ENCODE measurements around the gene MEMO1.
"Not testable (repeated sequence)": the region's sequence is repeated elsewhere in the genome, so short reads cannot be mapped to it uniquely, and the experiment has no call there.

MEMO1 gene

DNA sequence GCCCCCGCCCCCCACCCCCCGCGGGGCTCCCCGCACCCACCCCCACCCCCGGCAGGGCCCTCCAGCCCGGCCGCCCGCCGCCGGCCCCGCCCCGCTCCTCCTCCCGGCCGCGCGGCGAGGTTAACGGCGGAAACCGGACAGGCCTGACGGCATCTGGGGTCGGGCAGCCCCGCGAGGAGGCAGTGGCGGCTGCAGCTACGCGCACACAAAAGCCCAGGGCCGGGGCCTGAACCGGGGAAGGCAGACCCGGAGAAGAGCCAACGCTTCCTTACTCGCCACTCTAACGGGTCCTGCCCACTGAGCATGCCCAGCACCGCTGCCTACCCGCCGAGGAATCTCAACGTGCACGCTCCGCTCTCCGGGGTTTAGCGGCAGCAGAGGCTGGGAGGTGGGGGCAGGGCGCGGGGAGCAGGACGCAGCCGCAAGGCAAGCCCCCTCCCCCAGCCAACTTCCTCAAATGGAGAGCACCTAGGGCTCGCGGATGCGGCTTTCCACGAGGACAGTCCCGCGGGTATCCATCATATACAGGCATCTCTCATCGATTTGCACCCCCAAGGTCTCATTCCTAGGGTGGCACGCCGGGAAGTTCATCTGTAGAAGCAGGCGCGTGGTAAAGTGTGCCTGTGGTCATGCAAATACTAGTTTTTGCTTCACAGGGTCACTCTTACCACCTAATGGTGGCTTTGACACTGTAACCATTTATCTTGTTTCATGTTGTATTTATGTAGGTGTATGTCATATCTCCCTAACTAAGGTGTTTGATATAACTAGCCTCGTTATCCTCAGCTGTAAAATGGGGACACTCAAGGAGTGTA, at the start of gene MEMO1:
TSS of gene MEMO1 (minus strand) at position 339 of the 815 bp plus-strand sequence. CDS start 761 bp downstream, outside the sequence.
- TF ChIP-seq CTCF (IDR thresholded peaks at IDR 0.05; ENCODE audit: extremely low read depth, missing control alignments) = no peak
- DNase-seq (ENCODE audit: low spot score) = peak; percentile 94

DNA sequence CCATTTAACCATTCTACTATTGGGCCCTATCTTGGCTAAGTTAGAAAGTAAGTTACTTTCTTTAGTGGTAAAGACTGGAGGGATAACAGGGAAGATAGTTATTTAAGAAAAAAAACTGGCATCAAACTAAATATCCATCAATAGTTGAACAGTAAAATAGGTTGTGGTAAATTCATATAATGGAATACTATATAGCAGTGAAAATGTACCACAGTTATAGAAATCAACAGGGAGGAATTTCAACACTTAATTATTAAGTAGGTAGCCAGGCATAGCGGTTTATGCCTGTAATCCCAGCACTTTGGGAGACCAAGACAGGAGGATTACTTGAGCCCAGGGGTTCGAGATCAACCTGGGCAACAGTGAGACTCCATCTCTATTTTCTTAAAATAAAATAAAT, 49.5 kb upstream of the MEMO1 start:
- no peak for DNase-seq (ENCODE audit: low spot score)
- TF ChIP-seq CTCF (IDR thresholded peaks at IDR 0.05; ENCODE audit: extremely low read depth, missing control alignments) = no peak

- no peak for TF ChIP-seq CTCF (IDR thresholded peaks at IDR 0.05; ENCODE audit: extremely low read depth, missing control alignments)
Observed at GRCh38 chr2:32058130-32058529, 47.3 kb upstream of the MEMO1 start.

DNA sequence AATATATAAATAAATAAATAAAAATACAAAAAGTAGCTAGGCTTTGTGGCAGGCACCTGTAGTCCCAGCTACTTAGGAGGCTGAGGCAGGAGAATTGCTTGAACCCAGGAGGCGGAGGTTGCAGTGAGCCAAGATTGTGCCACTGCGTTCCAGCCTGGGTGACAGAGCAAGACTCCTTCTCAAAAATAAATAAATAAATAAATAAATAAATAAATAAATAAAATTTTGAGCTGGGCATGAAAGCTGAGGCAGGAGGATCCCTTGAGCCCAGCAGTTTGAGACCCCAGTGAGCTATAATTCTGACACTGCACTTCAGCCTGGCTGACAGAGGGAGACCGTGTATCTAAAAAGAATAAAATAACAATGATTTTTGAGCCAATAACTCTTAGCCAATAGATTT, 43.8 kb upstream of the MEMO1 start:
- not testable (repeated sequence) for DNase-seq (ENCODE audit: low spot score)

More at GRCh38 chr2:32058130-32058529, 47.3 kb upstream of the MEMO1 start:
- DNase-seq (ENCODE audit: low spot score) = no peak

GRCh38 chr2:32051836-32052439, 41.1 kb upstream of the MEMO1 start:
- DNase-seq (ENCODE audit: low spot score) = no peak
- TF ChIP-seq CTCF (IDR thresholded peaks at IDR 0.05; ENCODE audit: extremely low read depth, missing control alignments) = no peak

- no peak for DNase-seq (ENCODE audit: low spot score)
- TF ChIP-seq CTCF (IDR thresholded peaks at IDR 0.05; ENCODE audit: extremely low read depth, missing control alignments) = no peak
Observed at GRCh38 chr2:32043561-32043960, 32.8 kb upstream of the MEMO1 start.

DNA sequence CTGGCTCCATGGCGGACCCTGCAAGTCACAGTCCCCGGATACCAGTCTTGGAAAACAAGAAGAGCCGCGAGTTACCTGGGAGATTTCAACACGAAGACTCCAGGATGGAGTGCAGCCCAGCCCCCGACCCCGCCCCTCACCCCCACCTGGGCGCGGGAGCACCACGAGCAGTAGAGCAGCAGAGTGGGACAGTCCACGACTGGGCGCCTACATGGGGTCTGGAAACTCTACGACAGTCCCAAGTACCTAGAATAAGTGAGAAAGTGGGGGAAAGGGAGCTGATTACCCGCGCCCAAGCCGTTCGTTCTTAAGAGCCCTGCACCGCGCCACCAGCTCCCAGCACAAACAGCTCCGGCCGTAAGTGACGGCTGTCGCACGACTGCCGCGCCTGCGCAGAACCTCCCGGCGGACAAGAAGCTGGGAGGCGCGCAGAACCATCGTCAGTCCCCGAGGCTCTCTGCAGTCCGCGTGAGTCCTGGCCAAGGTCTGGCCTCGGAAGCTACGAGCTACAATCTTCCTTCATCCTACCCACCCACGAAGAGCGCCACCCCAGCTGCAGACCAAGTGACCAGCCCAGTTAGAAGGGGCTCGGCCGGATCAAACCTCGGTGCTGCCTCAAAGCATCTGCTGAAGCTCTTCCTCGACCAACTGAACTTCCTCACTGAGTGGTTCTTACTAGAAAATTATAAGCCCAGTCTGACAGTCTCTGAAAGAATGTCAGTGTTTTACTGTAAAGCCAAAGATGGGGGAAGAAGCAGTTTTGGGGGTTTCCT, 28.8 kb upstream of the MEMO1 start, which contains the start of gene DPY30:
TSS of gene DPY30 (minus strand) at position 359 of the 773 bp plus-strand sequence. CDS start at position 10, 349 bp downstream.
- no peak for TF ChIP-seq CTCF (IDR thresholded peaks at IDR 0.05; ENCODE audit: extremely low read depth, missing control alignments)
- DNase-seq (ENCODE audit: low spot score) = peak; percentile 88

DNA sequence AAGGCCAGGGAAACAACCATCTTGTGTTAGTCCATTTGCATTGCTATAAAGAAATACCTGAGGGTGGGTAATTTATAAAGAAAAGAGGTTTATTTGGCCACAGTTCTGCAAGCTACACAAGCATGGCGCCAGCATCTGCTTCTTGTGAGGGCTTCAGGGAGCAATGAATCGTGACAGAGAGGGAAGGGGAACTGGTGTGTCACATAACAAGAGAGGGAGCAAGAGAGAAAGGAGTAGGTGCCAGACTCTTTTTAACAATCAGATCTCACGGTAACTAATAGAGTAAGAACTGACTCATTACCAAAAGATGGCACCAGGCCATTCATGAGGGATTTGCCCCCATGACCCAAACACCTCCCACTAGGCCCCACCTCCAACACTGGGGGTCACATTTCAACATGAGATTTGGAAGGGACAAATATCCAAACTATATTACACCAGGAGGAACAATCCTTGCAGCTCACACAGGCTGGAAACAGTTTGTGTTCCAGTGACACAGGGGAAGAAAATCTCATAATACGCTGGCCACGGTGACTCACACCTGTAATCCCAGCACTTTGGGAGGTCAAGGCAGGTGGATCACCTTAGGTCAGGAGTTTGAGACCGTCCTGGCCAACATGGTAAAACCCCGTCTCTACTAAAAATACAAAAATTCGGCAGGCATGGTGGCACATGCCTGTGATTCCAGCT, 23.5 kb upstream of the MEMO1 start:
- not testable (repeated sequence) for DNase-seq (ENCODE audit: low spot score)

DNA sequence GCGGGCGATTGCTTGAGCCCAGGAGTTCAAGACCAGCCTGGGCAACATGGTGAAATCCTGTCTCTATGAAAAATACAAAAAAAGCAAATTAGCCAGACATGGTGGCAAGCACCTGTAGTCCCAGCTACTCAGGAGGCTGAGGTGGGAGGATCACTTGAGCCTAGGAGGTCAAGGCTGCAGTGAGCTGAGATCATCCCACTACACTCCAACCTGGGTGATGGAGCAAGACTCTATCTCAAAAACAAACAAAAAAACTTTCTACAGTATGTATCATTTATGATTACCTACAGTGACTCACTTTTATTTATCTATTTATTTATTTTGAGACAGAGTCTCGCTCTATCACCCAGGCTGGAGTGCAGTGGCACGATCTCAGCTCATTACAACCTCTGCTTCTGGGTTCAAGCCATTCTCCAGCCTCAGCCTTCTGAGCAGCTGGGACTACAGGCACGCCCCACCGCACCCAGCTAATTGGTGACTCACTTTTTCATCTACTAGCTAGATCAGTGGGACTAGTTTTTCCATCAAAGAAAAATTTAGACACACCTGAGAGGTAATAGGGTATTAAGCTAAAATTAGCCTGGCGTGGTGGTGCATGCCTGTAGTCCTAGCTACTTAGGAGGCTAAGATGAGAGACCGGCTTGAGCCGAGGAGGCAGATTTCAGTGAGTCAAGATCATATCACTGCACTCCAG, 8.1 kb upstream of the MEMO1 start:
- DNase-seq (ENCODE audit: low spot score) = not testable (repeated sequence)
